SK-N-SH (cell line): Measurements from ENCODE around the gene SYNC. TPM values are rescaled to one million over a fixed set of nuclear protein-coding genes. Genes with fewer than 3 reads are reported as not detected.

Source experiments
- CTCF ChIA-PET: fragments of 300-600, 350-600 bp; formaldehyde crosslinking; extraction: SDS; loops from one replicate; lab custom pipeline; 2021; lab: Yijun Ruan, JAX
- POLR2A ChIA-PET: fragments of 350-600 bp; sonication (Branson Sonifier 250); formaldehyde crosslinking; extraction: SDS; loops from one replicate; lab custom pipeline; 2020; ENCODE audit warnings: antibody characterized with exemption, inconsistent platforms; lab: Yijun Ruan, JAX
- DNase-seq: peaks from one replicate; pipeline ENCODE4 v3.0.0; 2012
- H2AFZ ChIP-seq: fragments of 200-600 bp; sonication (generic); 2 replicates; pipeline ENCODE4 v1.8.1; 2016; ENCODE audit warnings: antibody characterized with exemption, mild to moderate bottlenecking, low read depth
- H3F3A ChIP-seq: fragments of 200-600 bp; sonication (generic); replicated peaks from 2 replicates; pipeline ENCODE3; 2016; ENCODE audit warnings: antibody characterized with exemption, mild to moderate bottlenecking; ENCODE audit not compliant: insufficient read depth
- H3K27ac ChIP-seq, 2 experiments: fragments of 200-500 bp in 1 of 2; fragments of 200-600 bp in 1 of 2; sonication (Bioruptor generic) in 1 of 2; sonication (generic), shearing (Covaris generic) in 1 of 2; 2 replicates each; pipeline versions ENCODE4 v1.5.1 to v1.6.1; 2014 to 2016; ENCODE audit warnings: low read depth in 2 of 2, inconsistent platforms in 1 of 2, low read length in 1 of 2, mild to moderate bottlenecking in 1 of 2, mixed read lengths in 1 of 2
- H3K27me3 ChIP-seq: fragments of 200-600 bp; sonication (generic), shearing (Covaris generic); 2 replicates; pipeline ENCODE4 v1.6.1; 2016; ENCODE audit warnings: mixed run types; ENCODE audit not compliant: insufficient read depth
- H3K36me3 ChIP-seq, 2 experiments: fragments of 200-500 bp in 1 of 2; fragments of 200-600 bp in 1 of 2; sonication (Bioruptor generic) in 1 of 2; sonication (generic) in 1 of 2; replicated peaks in 1 of 2; 2 replicates each; pipeline versions ENCODE3 to v1.5.1; 2014 to 2016; ENCODE audit warnings: low read length in 1 of 2, mild to moderate bottlenecking in 1 of 2; ENCODE audit not compliant: insufficient read depth in 2 of 2, control insufficient read depth in 1 of 2
- H3K4me1 ChIP-seq, 2 experiments: fragments of 200-500 bp in 1 of 2; fragments of 200-600 bp in 1 of 2; sonication (Bioruptor generic) in 1 of 2; sonication (generic), shearing (Covaris generic) in 1 of 2; 2 replicates each; pipeline versions ENCODE4 v1.5.1 to v1.6.1; 2014 to 2016; ENCODE audit warnings: low read depth in 1 of 2, low read length in 1 of 2, mixed run types in 1 of 2; ENCODE audit not compliant: insufficient read depth in 2 of 2, control insufficient read depth in 1 of 2
- H3K4me2 ChIP-seq: fragments of 200-600 bp; sonication (generic), shearing (Covaris generic); 2 replicates; pipeline ENCODE4 v1.6.1; 2017; ENCODE audit warnings: mixed run types
- H3K4me3 ChIP-seq, 2 experiments: fragments of 200-500 bp in 1 of 2; fragments of 200-600 bp in 1 of 2; sonication (Bioruptor generic) in 1 of 2; sonication (generic), shearing (Covaris generic) in 1 of 2; 2 replicates each; pipeline versions ENCODE4 v1.5.1 to v1.8.1; 2014 to 2016; ENCODE audit warnings: low read depth in 2 of 2, inconsistent platforms in 1 of 2, low read length in 1 of 2, mild to moderate bottlenecking in 1 of 2, mixed read lengths in 1 of 2, moderate library complexity in 1 of 2
- H3K79me2 ChIP-seq: fragments of 200-600 bp; sonication (generic); 2 replicates; pipeline ENCODE4 v1.8.1; 2017; ENCODE audit warnings: mild to moderate bottlenecking; ENCODE audit not compliant: insufficient read depth
- H3K9ac ChIP-seq: fragments of 200-600 bp; sonication (generic); 2 replicates; pipeline ENCODE4 v1.6.1; 2017; ENCODE audit warnings: mixed run types
- H3K9me2 ChIP-seq: fragments of 200-600 bp; sonication (generic); 2 replicates; pipeline ENCODE4 v1.6.1; 2017; ENCODE audit warnings: mixed run types
- H3K9me3 ChIP-seq: fragments of 200-600 bp; sonication (generic); 2 replicates; pipeline ENCODE4 v1.6.1; 2017; ENCODE audit warnings: mixed run types, mild to moderate bottlenecking, moderate library complexity
- H4K20me1 ChIP-seq: fragments of 200-600 bp; sonication (generic); 2 replicates; pipeline ENCODE4 v1.6.1; 2017; ENCODE audit warnings: mild to moderate bottlenecking, mixed run types; ENCODE audit not compliant: insufficient read depth
- CHD2 ChIP-seq: fragments of 150-350 bp; IDR thresholded peaks from 2 replicates; pipeline ENCODE4 v1.6.1; 2018; ENCODE audit warnings: low read length; ENCODE audit not compliant: partially characterized antibody
- ELF1 ChIP-seq: IDR thresholded peaks from 2 replicates; pipeline ENCODE4 v1.4.0; 2012
- FOSL2 ChIP-seq: IDR thresholded peaks from 2 replicates; pipeline ENCODE4 v1.4.0; 2012; ENCODE audit warnings: low read depth, mild to moderate bottlenecking, moderate library complexity, borderline replicate concordance
- GABPA ChIP-seq: IDR thresholded peaks from 2 replicates; pipeline ENCODE4 v1.4.0; 2012; ENCODE audit warnings: low read depth, mild to moderate bottlenecking
- GATA2 ChIP-seq: sonication (generic); formaldehyde crosslinking; IDR thresholded peaks from 2 replicates; pipeline ENCODE4 v1.5.0; 2020; ENCODE audit warnings: mild to moderate bottlenecking, missing genetic modification reagents
- JUND ChIP-seq: IDR thresholded peaks from 2 replicates; pipeline ENCODE4 v1.4.0; 2012
- MEF2A ChIP-seq: IDR thresholded peaks from 2 replicates; pipeline ENCODE4 v1.4.0; 2012; ENCODE audit warnings: low read depth, borderline replicate concordance
- NFIC ChIP-seq: IDR thresholded peaks from 2 replicates; pipeline ENCODE4 v1.4.0; 2012; ENCODE audit warnings: borderline replicate concordance
- NRF1 ChIP-seq: IDR thresholded peaks from 2 replicates; pipeline ENCODE4 v1.6.1; 2012; ENCODE audit warnings: low read depth, mild to moderate bottlenecking, low read length
- RAD21 ChIP-seq: IDR thresholded peaks from 2 replicates; pipeline ENCODE4 v1.6.1; 2012; ENCODE audit warnings: mild to moderate bottlenecking, low read length
- REST ChIP-seq: IDR thresholded peaks from 2 replicates; pipeline ENCODE4 v1.6.1; 2012; ENCODE audit warnings: mild to moderate bottlenecking, low read depth, low read length, moderate library complexity
- SIN3A ChIP-seq: IDR thresholded peaks from 2 replicates; pipeline ENCODE4 v1.6.1; 2012; ENCODE audit warnings: low read depth, mild to moderate bottlenecking, low read length, moderate library complexity, borderline replicate concordance
- TAF1 ChIP-seq: IDR thresholded peaks from 2 replicates; pipeline ENCODE4 v1.6.1; 2012; ENCODE audit warnings: low read depth, mild to moderate bottlenecking, low read length, moderate library complexity, borderline replicate concordance
- TCF12 ChIP-seq: IDR thresholded peaks from 2 replicates; pipeline ENCODE4 v1.4.0; 2012
- USF2 ChIP-seq: fragments of 150-350 bp; IDR thresholded peaks from 2 replicates; pipeline ENCODE4 v1.6.1; 2017; ENCODE audit warnings: antibody characterized with exemption, low read length, low read depth, borderline replicate concordance
- WGBS: methylation state at CpG from one replicate; pipeline ENCODE4 v1.1.6; 2017; ENCODE audit warnings: low lambda C conversion rate; 5-methylcytosine and 5-hydroxymethylcytosine counted together
- polyA plus RNA-seq, 3 experiments: library from polyadenylated mRNA; depleted of rRNA; stranded (reverse); fragments of >200 nt; gene quantifications; 2 replicates each; pipeline ENCODE4 v1.2.3, GENCODE V29; 2012

Gene SYNC
- polyA plus RNA-seq, 1 of the 3 experiments (the other 2 are of a cell fraction) = 25.6 TPM

- POLR2A ChIA-PET = no interaction called here
- no peak overlapping the region for H2AFZ ChIP-seq
- no peak overlapping the region for H3K4me3 ChIP-seq
- no peaks in the 10 kb centered on the region for H3K9me3 ChIP-seq
- H4K20me1 ChIP-seq = no peaks in the 10 kb centered on the region
- H3K4me1 ChIP-seq = peaks cover 10 to 16% of the 10 kb centered on the region in 2 experiments; a peak in 3 of 4 replicates
- no peaks in the 10 kb centered on the region for H3K27me3 ChIP-seq
- no peak overlapping the region for H3K4me2 ChIP-seq
- 92% methylated on average over 1 of the region's 1 CpG for WGBS
- no peak for DNase-seq
- H3K79me2 ChIP-seq = no peaks in the 10 kb centered on the region
- H3K36me3 ChIP-seq = no peaks in the 10 kb centered on the region
- no peak for TF ChIP-seq TAF1
- TF ChIP-seq, all 33 proteins: peak for 0
- CTCF ChIA-PET = interaction anchor here (1.5 to 4.4 kb wide), 5 partner anchors 15 to 46 kb away, joined by 3 to 54 read pairs (median 11); a partner anchor contains a TSS
- Histone ChIP-seq H3K27ac (no peak overlapping the region), H3K9me2 (no peaks in the 10 kb centered on the region), H3F3A (peaks cover 3% of the 10 kb centered on the region), H3K9ac (no peak overlapping the region)
These were observed 25.3 kb upstream of the SYNC start for GRCh38 chr1:32727876-32728275.

DNA sequence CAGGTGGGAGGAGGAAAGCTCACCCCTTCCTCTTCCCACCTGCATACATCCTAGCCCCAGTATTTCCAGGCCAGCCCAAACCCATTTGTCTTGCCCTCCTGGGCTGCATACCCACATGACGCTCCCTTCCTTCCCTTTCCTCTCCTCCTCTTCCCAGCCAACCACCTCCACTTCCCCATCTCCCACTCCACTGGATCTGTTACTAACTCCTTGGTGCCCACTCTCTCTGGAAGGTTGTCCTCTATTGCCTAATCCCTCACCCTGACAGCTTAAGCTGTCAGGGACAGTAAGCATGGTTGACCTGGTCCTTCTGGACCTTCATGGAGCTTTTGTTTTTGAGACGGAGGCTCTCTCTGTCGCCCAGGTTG lies 23.0 kb upstream of the SYNC start:
- 95% methylated on average over 3 of the region's 3 CpGs for WGBS
- Histone ChIP-seq H3K9me3 (no peaks in the 10 kb centered on the region), H3K4me1 (peaks cover 10 to 16% of the 10 kb centered on the region in 2 experiments; a peak in 3 of 4 replicates), H3K27ac (peak overlapping the region in 1 of 2 experiments; percentile 10; a peak in 2 of 4 replicates), H3K4me3 (no peak overlapping the region), H3K9ac (no peak overlapping the region), H3F3A (peaks cover 3% of the 10 kb centered on the region), H3K36me3 (no peaks in the 10 kb centered on the region), H3K27me3 (no peaks in the 10 kb centered on the region), H3K9me2 (no peaks in the 10 kb centered on the region), H4K20me1 (no peaks in the 10 kb centered on the region), H3K4me2 (peak overlapping the region; percentile 62), H2AFZ (peak overlapping the region; percentile 77; the same call in 1 of the 2 replicates), H3K79me2 (no peaks in the 10 kb centered on the region)
- TF ChIP-seq TAF1 (no peak), GABPA (no peak), SIN3A (no peak), RAD21 (no peak), USF2 (no peak), NRF1 (no peak), FOSL2 (no peak), ELF1 (no peak)
- CTCF ChIA-PET = interaction anchor here (2.1 to 2.3 kb wide), 2 partner anchors 13 to 47 kb away, joined by 6 to 15 read pairs; no protein-coding TSS in a partner anchor
- DNase-seq = no peak
- POLR2A ChIA-PET = no interaction called here

- Histone ChIP-seq H3K27me3 (no peaks in the 10 kb centered on the region), H2AFZ (peak overlapping the region; percentile 77; the same call in 1 of the 2 replicates), H4K20me1 (no peaks in the 10 kb centered on the region), H3K9ac (no peak overlapping the region), H3K4me1 (peaks cover 10 to 13% of the 10 kb centered on the region in 2 experiments; a peak in 3 of 4 replicates), H3K9me2 (no peaks in the 10 kb centered on the region), H3K79me2 (no peaks in the 10 kb centered on the region), H3K36me3 (no peaks in the 10 kb centered on the region), H3K9me3 (no peaks in the 10 kb centered on the region), H3F3A (peaks cover under 1% of the 10 kb centered on the region), H3K4me2 (peak overlapping the region; percentile 62), H3K27ac (peak overlapping the region in 1 of 2 experiments; percentile 10; a peak in 2 of 4 replicates), H3K4me3 (no peak overlapping the region)
- DNase-seq = peak; percentile 51
- POLR2A ChIA-PET = no interaction called here
- CTCF ChIA-PET = interaction anchor here (0.6 to 2.3 kb wide), 3 partner anchors 13 to 150 kb away, joined by 3 to 15 read pairs (median 6); no protein-coding TSS in a partner anchor
- 74% methylated on average over 11 of the region's 14 CpGs for WGBS
- TF ChIP-seq FOSL2 = peak; percentile 49; the same call in 1 of the 2 replicates
- TF ChIP-seq MEF2A = no peak
- no peak; the same call in 1 of the 2 replicates for TF ChIP-seq JUND
- TF ChIP-seq GATA2 (CRISPR knock-in tag) = no peak
- TF ChIP-seq REST = 0 out of 2 replicates have a peak, but pooled peaks have one; percentile 22
- no peak for TF ChIP-seq NFIC
- TF ChIP-seq TCF12 = peak; percentile 80
- TF ChIP-seq GABPA = no peak
- no peak for TF ChIP-seq NRF1
- TF ChIP-seq CHD2 = no peak
These were observed 22.4 kb upstream of the SYNC start for GRCh38 chr1:32724678-32725614.
